ENCODE measurements around the gene TNXB.

TNXB gene

GRCh38 chr6:32074996-32075532 lies 34.1 kb downstream of the TNXB start:
- Histone ChIP-seq H3K4me1 (no peaks in the 10 kb centered on the region), H3K9me3 (no peaks in the 10 kb centered on the region), H3K4me3 (ENCODE audit: low read depth, low read length) (no peak overlapping the region), H3K27me3 (peaks cover 5% of the 10 kb centered on the region; the same call in 1 of the 2 replicates), H3K36me3 (no peaks in the 10 kb centered on the region)
- no peak for DNase-seq
- no peak for TF ChIP-seq CTCF (IDR thresholded peaks at IDR 0.05; ENCODE audit: low read depth, low read length)

- DNase-seq: no peak
- TF ChIP-seq CTCF (IDR thresholded peaks at IDR 0.05; ENCODE audit: low read depth, low read length): no peak
- no peaks in the 10 kb centered on the region for H3K4me1 ChIP-seq
- H3K4me3 ChIP-seq (ENCODE audit: low read depth, low read length): no peak overlapping the region
- no peaks in the 10 kb centered on the region for H3K9me3 ChIP-seq
- peaks cover 7% of the 10 kb centered on the region; the same call in 1 of the 2 replicates for H3K27me3 ChIP-seq
- no peaks in the 10 kb centered on the region for H3K36me3 ChIP-seq
Observed at GRCh38 chr6:32073613-32074012, 35.5 kb downstream of the TNXB start.

GRCh38 chr6:32073101-32073500 lies 36.0 kb downstream of the TNXB start:
- Histone ChIP-seq H3K27me3 (peaks cover 7% of the 10 kb centered on the region; the same call in 1 of the 2 replicates), H3K36me3 (no peaks in the 10 kb centered on the region), H3K9me3 (no peaks in the 10 kb centered on the region), H3K4me1 (no peaks in the 10 kb centered on the region), H3K4me3 (ENCODE audit: low read depth, low read length) (no peak overlapping the region)
- no peak for DNase-seq
- TF ChIP-seq CTCF (IDR thresholded peaks at IDR 0.05; ENCODE audit: low read depth, low read length): no peak

GRCh38 chr6:32070814-32071543 lies 38.2 kb downstream of the TNXB start:
- TF ChIP-seq CTCF (IDR thresholded peaks at IDR 0.05; ENCODE audit: low read depth, low read length): no peak
- Histone ChIP-seq H3K9me3 (no peaks in the 10 kb centered on the region), H3K4me1 (no peaks in the 10 kb centered on the region), H3K4me3 (ENCODE audit: low read depth, low read length) (no peak overlapping the region), H3K27me3 (peaks cover 10% of the 10 kb centered on the region; the same call in 1 of the 2 replicates), H3K36me3 (no peaks in the 10 kb centered on the region)
- no peak for DNase-seq

GRCh38 chr6:32069878-32070515 lies 39.1 kb downstream of the TNXB start:
- DNase-seq: no peak
- Histone ChIP-seq H3K27me3 (peaks cover 10% of the 10 kb centered on the region; the same call in 1 of the 2 replicates), H3K4me3 (ENCODE audit: low read depth, low read length) (no peak overlapping the region), H3K4me1 (no peaks in the 10 kb centered on the region), H3K9me3 (no peaks in the 10 kb centered on the region), H3K36me3 (no peaks in the 10 kb centered on the region)
- TF ChIP-seq CTCF (IDR thresholded peaks at IDR 0.05; ENCODE audit: low read depth, low read length): no peak

GRCh38 chr6:32069460-32069859 lies 39.7 kb downstream of the TNXB start:
- H3K36me3 ChIP-seq: no peaks in the 10 kb centered on the region
- H3K27me3 ChIP-seq: peaks cover 10% of the 10 kb centered on the region; the same call in 1 of the 2 replicates
- TF ChIP-seq CTCF (IDR thresholded peaks at IDR 0.05; ENCODE audit: low read depth, low read length): no peak
- H3K4me3 ChIP-seq (ENCODE audit: low read depth, low read length): no peak overlapping the region
- no peaks in the 10 kb centered on the region for H3K9me3 ChIP-seq
- no peaks in the 10 kb centered on the region for H3K4me1 ChIP-seq
- DNase-seq: no peak
